Stimulated activated CD4-positive, alpha-beta T cell treated with anti-CD3 and anti-CD28 coated beads, Interleukin-12 subunit alpha, Interleukin-12 subunit beta, amount 100 ng/mL, for 48 hours (primary cell): ENCODE measurements around the gene LDB2.

Experiments
- DNase-seq, 3 donors: peaks; one replicate each; pipeline ENCODE4 v3.0.0-alpha.2; 2020; ENCODE audit warnings: low read depth in 2 of 3, low spot score in 1 of 3

Gene LDB2

GRCh38 chr4:16844816-16845586 is 53.4 kb downstream of the LDB2 start:
- DNase-seq, result no peak

GRCh38 chr4:16843831-16844508 is 54.5 kb downstream of the LDB2 start:
- no peak for DNase-seq

GRCh38 chr4:16838226-16838875 is 60.1 kb downstream of the LDB2 start:
- DNase-seq, result no peak

- no peak for DNase-seq
These were observed 61.0 kb downstream of the LDB2 start for GRCh38 chr4:16837475-16837874.

GRCh38 chr4:16836324-16836723 is 62.1 kb downstream of the LDB2 start:
- DNase-seq, result no peak

GRCh38 chr4:16835597-16836247 is 62.7 kb downstream of the LDB2 start:
- no peak for DNase-seq

GRCh38 chr4:16834814-16835213 is 63.6 kb downstream of the LDB2 start:
- DNase-seq, result no peak

GRCh38 chr4:16833722-16834121 is 64.7 kb downstream of the LDB2 start:
- DNase-seq, result no peak

- no peak for DNase-seq
These were observed 68.4 kb downstream of the LDB2 start for GRCh38 chr4:16830081-16830480.

- DNase-seq, result no peak
These were observed 70.4 kb downstream of the LDB2 start for GRCh38 chr4:16827794-16828724.

- no peak for DNase-seq
These were observed 71.4 kb downstream of the LDB2 start for GRCh38 chr4:16827045-16827444.

GRCh38 chr4:16826406-16826910 is 72.0 kb downstream of the LDB2 start:
- DNase-seq, result no peak

GRCh38 chr4:16824278-16824806 is 74.1 kb downstream of the LDB2 start:
- DNase-seq, result no peak

- no peak for DNase-seq
These were observed 78.1 kb downstream of the LDB2 start for GRCh38 chr4:16820329-16820728.

GRCh38 chr4:16819652-16820051 is 78.8 kb downstream of the LDB2 start:
- DNase-seq, result no peak

- no peak for DNase-seq
These were observed 80.4 kb downstream of the LDB2 start for GRCh38 chr4:16818005-16818404.

- no peak for DNase-seq
These were observed 81.2 kb downstream of the LDB2 start for GRCh38 chr4:16817286-16817685.

- no peak for DNase-seq
These were observed 84.1 kb downstream of the LDB2 start for GRCh38 chr4:16814361-16814760.

- DNase-seq, result no peak
These were observed 86.4 kb downstream of the LDB2 start for GRCh38 chr4:16812041-16812440.

- DNase-seq, result no peak
These were observed 88.5 kb downstream of the LDB2 start for GRCh38 chr4:16809943-16810342.
